OCI-LY7 (cell line): ENCODE results near the gene TPRG1.

Experiments
- CTCF ChIP-seq: fragments of 200-600 bp; sonication (generic); conservative IDR thresholded peaks from 2 replicates; pipeline ENCODE4 v1.5.1; 2014; ENCODE audit warnings: mild to moderate bottlenecking, antibody characterized with exemption, low read length, moderate library complexity, mixed read lengths
- EZH2phosphoT487 ChIP-seq: fragments of 200-600 bp; sonication (generic); IDR thresholded peaks from 2 replicates; pipeline ENCODE4 v1.6.1; 2018; ENCODE audit warnings: low read depth, borderline replicate concordance, mild to moderate bottlenecking, mixed run types, antibody characterized with exemption, low read length, moderate library complexity, mixed read lengths

- TF ChIP-seq CTCF (no peak), EZH2phosphoT487 (no peak)
Measured at GRCh38 chr3:189172668-189173419, 1.1 kb downstream of the TPRG1 start.
